H4 (cell line): ENCODE data around the gene ARHGAP6. TPM values are rescaled to one million over a fixed set of nuclear protein-coding genes. Genes with fewer than 3 reads are reported as not detected.

Source experiments
- DNase-seq: peaks from one replicate; pipeline ENCODE4 v3.0.0-alpha.2; 2015; ENCODE audit warnings: low spot score
- total RNA-seq: library from RNA; depleted of rRNA; stranded (reverse); fragments of >200 nt; shearing (Covaris generic); gene quantifications from 2 replicates; pipeline ENCODE4 v1.2.3, GENCODE V29; 2014; rRNA removed

ARHGAP6 gene
- total RNA-seq, 1 experiment from 2014 or later = 0.14 TPM

DNA sequence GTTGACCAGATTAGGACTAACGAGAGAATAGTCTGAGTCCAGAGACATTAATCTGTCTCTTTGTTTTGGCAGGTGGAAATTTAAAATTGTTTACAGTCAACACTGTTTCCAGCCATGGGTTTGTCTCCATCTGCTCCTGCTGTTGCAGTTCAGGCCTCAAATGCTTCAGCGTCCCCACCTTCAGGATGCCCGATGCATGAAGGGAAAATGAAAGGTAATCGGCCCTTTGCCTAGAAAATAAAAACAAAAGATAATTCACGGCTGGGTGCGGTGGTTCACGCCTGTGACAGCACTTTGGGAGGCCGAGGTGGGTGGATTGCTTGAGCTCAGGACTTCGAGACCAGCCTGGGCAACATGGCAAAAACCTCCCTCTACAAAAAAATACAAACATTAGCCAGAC is 553.8 kb downstream of the ARHGAP6 start:
- DNase-seq = no peak

- DNase-seq = peak; percentile 81
These were observed 554.5 kb downstream of the ARHGAP6 start, which contains the start of gene HCCS for GRCh38 chrX:11111037-11111851. Gene HCCS, plus strand, starts transcription at chrX:11111332. Its CDS starts 729 bp downstream, at chrX:11112061.

GRCh38 chrX:11109968-11110367 is 555.8 kb downstream of the ARHGAP6 start:
- DNase-seq = no peak

DNA sequence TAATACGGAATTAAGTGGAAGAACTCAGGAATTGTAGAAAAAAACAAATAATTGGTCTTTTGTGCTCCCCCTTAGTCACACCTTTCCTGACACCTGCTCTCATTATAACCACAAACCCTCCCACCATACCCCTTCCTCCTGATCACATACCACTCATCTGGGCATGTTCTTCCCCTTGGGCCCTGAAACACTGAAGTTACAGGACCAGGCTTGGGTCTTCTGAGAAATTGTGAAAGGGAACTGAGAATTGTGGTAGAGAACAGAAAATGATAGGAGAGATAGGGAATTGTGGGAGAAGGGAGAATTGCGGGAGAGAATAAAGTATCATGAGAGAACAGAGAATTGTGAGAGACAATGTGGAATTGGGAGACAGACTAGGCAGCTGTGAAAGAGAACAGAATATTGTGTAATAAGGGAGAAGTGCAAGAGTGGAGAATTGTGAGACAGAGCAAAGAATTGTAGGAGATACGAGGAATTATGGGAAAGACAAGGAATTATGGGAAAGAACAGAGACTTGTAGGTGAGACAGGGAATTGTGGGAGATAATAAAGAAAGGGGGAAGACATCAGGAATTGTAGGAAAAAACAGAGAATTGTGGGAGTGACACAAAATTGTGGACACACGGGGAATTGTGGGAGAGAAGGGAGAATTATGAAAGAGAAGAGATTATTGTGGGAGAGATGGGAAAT is 557.3 kb downstream of the ARHGAP6 start:
- DNase-seq = no peak

GRCh38 chrX:11105080-11105479 is 560.6 kb downstream of the ARHGAP6 start:
- DNase-seq = peak; percentile 27

- DNase-seq = no peak
These were observed 562.0 kb downstream of the ARHGAP6 start for GRCh38 chrX:11103751-11104150.

- DNase-seq = no peak
These were observed 562.7 kb downstream of the ARHGAP6 start for GRCh38 chrX:11103006-11103405.

DNA sequence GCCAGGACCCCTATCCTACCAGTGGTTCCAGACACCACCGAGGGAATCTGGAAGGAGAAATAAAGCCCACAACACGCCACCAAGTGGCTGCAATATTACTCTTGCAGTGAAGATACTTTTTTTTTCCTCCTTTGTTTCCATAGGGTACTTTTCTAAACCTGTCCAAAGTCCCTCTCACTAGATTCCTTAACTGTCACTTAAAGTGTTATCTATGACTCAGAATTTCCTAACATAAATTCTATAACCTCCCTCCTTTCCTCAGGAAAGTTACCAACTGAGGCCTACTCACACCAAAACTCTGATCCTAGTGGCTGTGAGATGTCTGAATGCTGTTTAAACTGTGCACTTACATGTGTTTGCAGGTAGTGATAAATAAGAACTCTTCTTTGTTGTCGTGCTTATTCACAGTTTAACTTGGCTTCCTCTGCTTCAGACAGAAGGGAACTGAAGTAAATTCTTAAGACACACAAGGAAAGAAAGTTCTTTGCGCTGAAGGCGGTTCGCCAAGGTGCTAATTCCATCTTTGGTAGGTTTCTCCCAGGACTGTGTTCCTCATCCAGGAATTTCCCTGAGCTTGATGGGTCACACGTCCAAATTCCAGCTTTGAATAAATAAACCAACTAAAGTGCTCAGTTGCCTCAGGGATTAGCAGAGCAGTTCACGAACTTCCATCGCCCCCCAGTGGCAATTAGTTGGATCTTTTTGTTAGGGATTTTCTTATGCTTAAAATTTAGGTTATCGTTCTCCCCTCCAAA is 565.3 kb downstream of the ARHGAP6 start:
- DNase-seq = peak; percentile 65

GRCh38 chrX:11099465-11099864 is 566.3 kb downstream of the ARHGAP6 start:
- DNase-seq = no peak

DNA sequence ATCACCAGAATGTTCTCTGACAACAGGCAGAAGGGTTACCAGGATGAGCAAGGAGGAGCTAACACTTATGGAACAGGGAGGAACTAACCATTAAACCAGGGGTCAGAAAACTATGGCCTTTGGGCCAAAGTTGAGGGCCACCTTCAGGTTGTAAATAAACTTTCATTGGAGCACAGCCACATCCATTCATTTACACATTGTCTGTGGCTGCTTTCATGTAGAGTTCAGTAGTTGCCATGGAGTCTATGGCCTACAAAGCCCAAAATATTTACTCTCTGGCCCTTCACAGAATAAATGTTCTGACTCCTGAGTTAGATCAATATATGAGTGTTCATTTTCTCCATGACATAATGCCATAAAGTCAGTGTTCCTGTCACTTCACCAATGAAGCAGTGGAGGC is 567.8 kb downstream of the ARHGAP6 start:
- DNase-seq = no peak

DNA sequence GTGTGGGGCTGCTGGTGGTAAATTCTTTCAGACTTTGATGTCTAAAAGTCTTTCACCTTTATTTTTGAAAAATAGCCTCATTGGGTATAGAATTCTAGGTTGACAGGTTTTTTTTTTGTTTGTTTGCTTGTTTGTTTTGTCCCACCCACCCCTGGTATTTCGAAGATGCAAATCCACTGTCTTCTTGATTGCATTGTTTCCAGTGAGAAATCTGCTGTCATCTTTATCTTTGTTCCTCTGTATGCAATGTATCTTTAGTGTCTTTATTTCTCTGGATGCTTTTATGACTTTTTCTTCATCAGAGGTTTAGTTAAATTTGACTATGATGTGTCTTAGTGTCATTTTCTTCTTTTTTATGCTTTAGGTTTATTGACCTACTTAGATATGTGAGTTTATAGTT is 575.9 kb downstream of the ARHGAP6 start:
- DNase-seq = no peak

Other genes with a start within 250 kb of the ARHGAP6 start
- gene MSL3, start 92.3 kb upstream of the ARHGAP6 start, total RNA-seq = 23.7 and 26.8 TPM in 2 replicates